Esophagus squamous epithelium (tissue), 4 donors: ENCODE results near the gene HPGDS.

ENCODE experiments used
- CTCF ChIP-seq, 6 experiments: fragments of 450-650 bp in 4 of 6; fragments of 200-600 bp in 2 of 6; sonication (generic) in 2 of 6; IDR thresholded peaks; one replicate each; pipeline ENCODE4 v1.5.1; 2016 to 2019; ENCODE audit warnings: antibody characterized with exemption in 6 of 6, mild to moderate bottlenecking in 4 of 6, moderate library complexity in 4 of 6
- POLR2A ChIP-seq, 4 donors: fragments of 450-650 bp; IDR thresholded peaks; one replicate each; pipeline ENCODE4 v1.6.1; 2017; ENCODE audit warnings: antibody characterized with exemption in 4 of 4, mild to moderate bottlenecking in 4 of 4, moderate library complexity in 3 of 4

- TF ChIP-seq CTCF (IDR thresholded peaks at IDR 0.05): no peak
- no peak for TF ChIP-seq POLR2A (IDR thresholded peaks at IDR 0.05)
Measured at GRCh38 chr4:94372991-94373390, 30.4 kb upstream of the HPGDS start.
